ENCODE measurements around the gene FBN3. TPM values are rescaled to one million over a fixed set of nuclear protein-coding genes. Genes with fewer than 3 reads are reported as not detected.

Gene FBN3
- total and polyA plus RNA-seq, 3 donors from 2014 or later: 0.62 to 17.8 (median 2.3) TPM

- no peak for TF ChIP-seq POLR2A (IDR thresholded peaks at IDR 0.05)
- TF ChIP-seq CTCF (IDR thresholded peaks at IDR 0.05): no peak
- WGBS, 2 donors: 89 to 95% methylated on average over 5 of the region's 5 CpGs
- Histone ChIP-seq H3K27me3 (no peaks in the 10 kb centered on the region), H3K36me3 (ENCODE audit: low read depth, missing control alignments) (no peaks in the 10 kb centered on the region), H3K4me1 (no peaks in the 10 kb centered on the region), H3K27ac (no peak overlapping the region), H3K9me3 (no peaks in the 10 kb centered on the region), H3K4me3 (no peak overlapping the region)
- intact Hi-C loops (cut with DNase I; ENCODE audit: low total_unique reads): no loop called here
- DNase-seq: no peak
Measured at GRCh38 chr19:8023371-8023770, 126.0 kb downstream of the FBN3 start.

- Histone ChIP-seq H3K27me3 (no peaks in the 10 kb centered on the region), H3K4me1 (no peaks in the 10 kb centered on the region), H3K36me3 (ENCODE audit: low read depth, missing control alignments) (no peaks in the 10 kb centered on the region), H3K9me3 (no peaks in the 10 kb centered on the region), H3K27ac (no peak overlapping the region), H3K4me3 (no peak overlapping the region)
- intact Hi-C loops (cut with DNase I; ENCODE audit: low total_unique reads): no loop called here
- WGBS, 2 donors: 88 to 90% methylated on average over 13 of the region's 13 CpGs
- TF ChIP-seq CTCF (IDR thresholded peaks at IDR 0.05) (no peak), POLR2A (IDR thresholded peaks at IDR 0.05) (no peak)
- no peak for DNase-seq
Measured at GRCh38 chr19:8022275-8022674, 127.1 kb downstream of the FBN3 start.

GRCh38 chr19:8021374-8021773, 128.0 kb downstream of the FBN3 start:
- 95 to 96% methylated on average over 8 of the region's 8 CpGs for WGBS, 2 donors
- H3K4me1 ChIP-seq: no peaks in the 10 kb centered on the region

GRCh38 chr19:8020681-8021080, 128.7 kb downstream of the FBN3 start:
- H3K4me3 ChIP-seq: no peak overlapping the region
- intact Hi-C loops (cut with DNase I; ENCODE audit: low total_unique reads): no loop called here
- H3K9me3 ChIP-seq: no peaks in the 10 kb centered on the region
- WGBS, 2 donors: 82 to 87% methylated on average over 9 of the region's 9 CpGs
- H3K36me3 ChIP-seq (ENCODE audit: low read depth, missing control alignments): no peaks in the 10 kb centered on the region
- TF ChIP-seq POLR2A (IDR thresholded peaks at IDR 0.05) (no peak), CTCF (IDR thresholded peaks at IDR 0.05) (no peak)
- no peak overlapping the region for H3K27ac ChIP-seq
- no peaks in the 10 kb centered on the region for H3K4me1 ChIP-seq
- no peaks in the 10 kb centered on the region for H3K27me3 ChIP-seq
- DNase-seq: no peak

More at GRCh38 chr19:8021374-8021773, 128.0 kb downstream of the FBN3 start:
- no peak for DNase-seq
- TF ChIP-seq CTCF (IDR thresholded peaks at IDR 0.05) (no peak), POLR2A (IDR thresholded peaks at IDR 0.05) (no peak)
- H3K9me3 ChIP-seq: no peaks in the 10 kb centered on the region
- H3K36me3 ChIP-seq (ENCODE audit: low read depth, missing control alignments): no peaks in the 10 kb centered on the region
- intact Hi-C loops (cut with DNase I; ENCODE audit: low total_unique reads): no loop called here
- no peak overlapping the region for H3K27ac ChIP-seq
- H3K4me3 ChIP-seq: no peak overlapping the region
- H3K27me3 ChIP-seq: no peaks in the 10 kb centered on the region

- Histone ChIP-seq H3K9me3 (no peaks in the 10 kb centered on the region), H3K4me1 (no peaks in the 10 kb centered on the region), H3K27ac (no peak overlapping the region), H3K4me3 (no peak overlapping the region), H3K36me3 (ENCODE audit: low read depth, missing control alignments) (no peaks in the 10 kb centered on the region), H3K27me3 (no peaks in the 10 kb centered on the region)
- no peak for TF ChIP-seq POLR2A (IDR thresholded peaks at IDR 0.05)
- TF ChIP-seq CTCF (IDR thresholded peaks at IDR 0.05): no peak
- no peak for DNase-seq
- WGBS, 2 donors: 79 to 90% methylated on average over 14 of the region's 14 CpGs
- intact Hi-C loops (cut with DNase I; ENCODE audit: low total_unique reads): no loop called here
Measured at GRCh38 chr19:8017808-8018207, 131.6 kb downstream of the FBN3 start.

Data from testis (tissue), 3 donors.